Upper lobe of left lung (tissue), 4 donors: Measurements from ENCODE around the gene OVCH1.

Experiments
- POLR2A ChIP-seq, 4 donors: fragments of 450-650 bp; IDR thresholded peaks; one replicate each; pipeline ENCODE4 v1.5.1; 2016 to 2017; ENCODE audit warnings: antibody characterized with exemption in 4 of 4, mild to moderate bottlenecking in 2 of 4
- TF ChIP-seq, protein P1 (sequence below), 6 experiments: fragments of 450-650 bp in 4 of 6; fragments of 200-600 bp in 2 of 6; sonication (generic) in 2 of 6; IDR thresholded peaks; one replicate each; pipeline ENCODE4 v1.5.1; 2016 to 2019; ENCODE audit warnings: antibody characterized with exemption in 6 of 6

DNA sequence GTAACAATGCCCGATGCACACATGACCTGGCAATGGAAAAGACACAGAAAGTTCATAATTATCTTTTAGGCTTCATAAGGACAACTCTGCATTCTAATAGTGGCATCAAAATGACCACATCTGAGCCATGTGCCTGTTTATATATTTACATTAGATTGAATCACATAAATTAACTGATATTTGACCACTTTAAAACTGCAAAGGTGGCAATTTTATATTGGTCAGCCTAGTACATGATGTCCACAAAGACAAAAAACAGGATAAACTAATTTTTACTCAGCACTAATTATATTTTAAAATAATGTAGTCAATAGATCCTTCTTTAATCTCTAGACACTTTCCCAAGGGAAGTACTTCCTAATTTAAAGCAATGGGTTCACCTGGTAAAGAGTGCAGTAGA, 12.0 kb upstream of the OVCH1 start:
- no peak for TF ChIP-seq POLR2A (IDR thresholded peaks at IDR 0.05)
- TF ChIP-seq, protein P1, sequence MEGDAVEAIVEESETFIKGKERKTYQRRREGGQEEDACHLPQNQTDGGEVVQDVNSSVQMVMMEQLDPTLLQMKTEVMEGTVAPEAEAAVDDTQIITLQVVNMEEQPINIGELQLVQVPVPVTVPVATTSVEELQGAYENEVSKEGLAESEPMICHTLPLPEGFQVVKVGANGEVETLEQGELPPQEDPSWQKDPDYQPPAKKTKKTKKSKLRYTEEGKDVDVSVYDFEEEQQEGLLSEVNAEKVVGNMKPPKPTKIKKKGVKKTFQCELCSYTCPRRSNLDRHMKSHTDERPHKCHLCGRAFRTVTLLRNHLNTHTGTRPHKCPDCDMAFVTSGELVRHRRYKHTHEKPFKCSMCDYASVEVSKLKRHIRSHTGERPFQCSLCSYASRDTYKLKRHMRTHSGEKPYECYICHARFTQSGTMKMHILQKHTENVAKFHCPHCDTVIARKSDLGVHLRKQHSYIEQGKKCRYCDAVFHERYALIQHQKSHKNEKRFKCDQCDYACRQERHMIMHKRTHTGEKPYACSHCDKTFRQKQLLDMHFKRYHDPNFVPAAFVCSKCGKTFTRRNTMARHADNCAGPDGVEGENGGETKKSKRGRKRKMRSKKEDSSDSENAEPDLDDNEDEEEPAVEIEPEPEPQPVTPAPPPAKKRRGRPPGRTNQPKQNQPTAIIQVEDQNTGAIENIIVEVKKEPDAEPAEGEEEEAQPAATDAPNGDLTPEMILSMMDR (IDR thresholded peaks at IDR 0.05): no peak
